Thymus (tissue), 11 donors: ENCODE measurements around the gene PPP1R3A. TPM values are rescaled to one million over a fixed set of nuclear protein-coding genes. Genes with fewer than 3 reads are reported as not detected.
"Not testable (repeated sequence)": the region's sequence is repeated elsewhere in the genome, so short reads cannot be mapped to it uniquely, and the experiment has no call there.

Experiments used
- DNase-seq, 9 donors: peaks; one replicate each; pipeline ENCODE4 v3.0.0-alpha.2; 2013; ENCODE audit warnings: low spot score in 9 of 9, low read depth in 6 of 9, missing footprints in 1 of 9
- H3K27ac ChIP-seq, 2 donors: one replicate each; pipeline ENCODE4 v1.5.1; 2013; ENCODE audit warnings: control low read depth in 1 of 2, low read depth in 1 of 2, low read length in 1 of 2, mild to moderate bottlenecking in 1 of 2, moderate library complexity in 1 of 2
- H3K27me3 ChIP-seq, 2 donors: one replicate each; pipeline ENCODE4 v1.5.1; 2013; ENCODE audit warnings: low read length in 1 of 2; ENCODE audit not compliant: control insufficient read depth in 2 of 2, insufficient read depth in 1 of 2
- H3K36me3 ChIP-seq, 2 donors: one replicate each; pipeline ENCODE4 v1.5.1; 2013; ENCODE audit warnings: low read length in 1 of 2, mild to moderate bottlenecking in 1 of 2, moderate library complexity in 1 of 2; ENCODE audit not compliant: control insufficient read depth in 2 of 2, insufficient read depth in 2 of 2
- H3K4me1 ChIP-seq, 2 donors: one replicate each; pipeline ENCODE4 v1.5.1; 2013; ENCODE audit warnings: low read length in 2 of 2; ENCODE audit not compliant: control insufficient read depth in 2 of 2, insufficient read depth in 2 of 2
- H3K4me3 ChIP-seq, 2 donors: one replicate each; pipeline ENCODE4 v1.5.1; 2013; ENCODE audit warnings: low read length in 2 of 2, control low read depth in 1 of 2, mild to moderate bottlenecking in 1 of 2
- H3K9me3 ChIP-seq, 2 donors: one replicate each; pipeline ENCODE4 v1.5.1; 2013; ENCODE audit warnings: low read length in 1 of 2, mild to moderate bottlenecking in 1 of 2; ENCODE audit not compliant: control insufficient read depth in 2 of 2, insufficient read depth in 1 of 2
- WGBS: extraction: QIAGEN DNeasy Blood & Tissue Kit; methylation state at CpG from one replicate; pipeline ENCODE4 v1.1.7; 2013; 5-methylcytosine and 5-hydroxymethylcytosine counted together
- polyA plus RNA-seq: library from polyadenylated mRNA; stranded (reverse); fragments of 200-250 nt; gene quantifications from one replicate; pipeline ENCODE4 v1.2.3, GENCODE V29; 2013
- total RNA-seq: library from RNA; stranded (reverse); fragments of 120-200 nt; gene quantifications from one replicate; pipeline ENCODE4 v1.2.4, GENCODE V29; 2013
- donor health status: healthy.

Gene PPP1R3A
- total and polyA plus RNA-seq, 2 donors, result under 0.01 to 0.05 TPM

- not testable (repeated sequence) for H3K27ac ChIP-seq, DNase-seq, H3K36me3 ChIP-seq, H3K27me3 ChIP-seq, H3K4me3 ChIP-seq, H3K4me1 ChIP-seq, H3K9me3 ChIP-seq
- WGBS, result 89% methylated on average over 3 of the region's 3 CpGs
Measured at GRCh38 chr7:113929389-113929788, 10.6 kb upstream of the PPP1R3A start.

GRCh38 chr7:113928112-113928511 is 9.3 kb upstream of the PPP1R3A start:
- no peaks in the 10 kb centered on the region for H3K4me1 ChIP-seq
- H3K4me3 ChIP-seq, result no peak overlapping the region
- no peaks in the 10 kb centered on the region for H3K27me3 ChIP-seq
- WGBS, result 94% methylated on average over 1 of the region's 1 CpG
- no peaks in the 10 kb centered on the region for H3K36me3 ChIP-seq
- no peak for DNase-seq
- no peak overlapping the region for H3K27ac ChIP-seq
- H3K9me3 ChIP-seq, result peaks cover 0 to 9% of the 10 kb centered on the region in 2 donors

GRCh38 chr7:113922049-113922448 is 3.2 kb upstream of the PPP1R3A start:
- Histone ChIP-seq H3K4me3 (no peak overlapping the region), H3K4me1 (no peaks in the 10 kb centered on the region), H3K9me3 (no peaks in the 10 kb centered on the region), H3K27ac (no peak overlapping the region), H3K27me3 (no peaks in the 10 kb centered on the region), H3K36me3 (no peaks in the 10 kb centered on the region)
- 75% methylated on average over 4 of the region's 4 CpGs for WGBS
- DNase-seq, result no peak

GRCh38 chr7:113921363-113921762 is 2.6 kb upstream of the PPP1R3A start:
- Histone ChIP-seq H3K36me3 (no peaks in the 10 kb centered on the region), H3K4me3 (no peak overlapping the region), H3K9me3 (no peaks in the 10 kb centered on the region), H3K27me3 (no peaks in the 10 kb centered on the region), H3K27ac (no peak overlapping the region), H3K4me1 (no peaks in the 10 kb centered on the region)
- DNase-seq, result no peak

GRCh38 chr7:113917840-113918239 is 969 bp downstream of the PPP1R3A start:
- Histone ChIP-seq H3K27ac (no peak overlapping the region), H3K4me3 (no peak overlapping the region), H3K9me3 (no peaks in the 10 kb centered on the region), H3K27me3 (no peaks in the 10 kb centered on the region), H3K36me3 (no peaks in the 10 kb centered on the region), H3K4me1 (no peaks in the 10 kb centered on the region)
- DNase-seq, result no peak
- 73% methylated on average over 1 of the region's 1 CpG for WGBS

- no peak overlapping the region for H3K4me3 ChIP-seq
- WGBS, result 69% methylated on average over 2 of the region's 2 CpGs
- no peaks in the 10 kb centered on the region for H3K9me3 ChIP-seq
- no peaks in the 10 kb centered on the region for H3K4me1 ChIP-seq
- no peaks in the 10 kb centered on the region for H3K27me3 ChIP-seq
- DNase-seq, result no peak
- H3K27ac ChIP-seq, result no peak overlapping the region
- H3K36me3 ChIP-seq, result no peaks in the 10 kb centered on the region
Measured at GRCh38 chr7:113915956-113916355, 2.9 kb downstream of the PPP1R3A start.

GRCh38 chr7:113912876-113913275 is 5.9 kb downstream of the PPP1R3A start:
- DNase-seq, result no peak

GRCh38 chr7:113907617-113908016 is 11.2 kb downstream of the PPP1R3A start:
- Histone ChIP-seq H3K36me3 (no peaks in the 10 kb centered on the region), H3K4me3 (no peak overlapping the region), H3K4me1 (no peaks in the 10 kb centered on the region), H3K27me3 (no peaks in the 10 kb centered on the region), H3K9me3 (no peaks in the 10 kb centered on the region), H3K27ac (no peak overlapping the region)
- DNase-seq, result no peak
- 88% methylated on average over 3 of the region's 3 CpGs for WGBS

More at GRCh38 chr7:113912876-113913275, 5.9 kb downstream of the PPP1R3A start:
- Histone ChIP-seq H3K27me3 (no peaks in the 10 kb centered on the region), H3K4me3 (no peak overlapping the region), H3K4me1 (no peaks in the 10 kb centered on the region), H3K27ac (no peak overlapping the region), H3K9me3 (no peaks in the 10 kb centered on the region), H3K36me3 (no peaks in the 10 kb centered on the region)
- WGBS, result 75% methylated on average over 6 of the region's 6 CpGs

- 82% methylated on average over 1 of the region's 1 CpG for WGBS
- H3K9me3 ChIP-seq, result no peaks in the 10 kb centered on the region
Measured at GRCh38 chr7:113904521-113904920, 14.3 kb downstream of the PPP1R3A start.

GRCh38 chr7:113892818-113893217 is 26.0 kb downstream of the PPP1R3A start:
- H3K27ac ChIP-seq, result no peak overlapping the region
- no peaks in the 10 kb centered on the region for H3K9me3 ChIP-seq
- no peak overlapping the region for H3K4me3 ChIP-seq
- H3K4me1 ChIP-seq, result no peaks in the 10 kb centered on the region
- WGBS, result 51% methylated on average over 3 of the region's 3 CpGs
- H3K36me3 ChIP-seq, result no peaks in the 10 kb centered on the region
- no peaks in the 10 kb centered on the region for H3K27me3 ChIP-seq
- no peak for DNase-seq

More at GRCh38 chr7:113904521-113904920, 14.3 kb downstream of the PPP1R3A start:
- Histone ChIP-seq H3K36me3 (no peaks in the 10 kb centered on the region), H3K4me1 (no peaks in the 10 kb centered on the region), H3K27ac (no peak overlapping the region), H3K27me3 (no peaks in the 10 kb centered on the region), H3K4me3 (no peak overlapping the region)
- no peak for DNase-seq
